K562 (cell line): ENCODE data around the gene SLC37A2. TPM values are rescaled to one million over a fixed set of nuclear protein-coding genes. Genes with fewer than 3 reads are reported as not detected.
"Not testable (repeated sequence)": the region's sequence is repeated elsewhere in the genome, so short reads cannot be mapped to it uniquely, and the experiment has no call there.

Source experiments
- ATAC-seq: fragments of 200-7000 bp; cut with Tn5 transposase; 3 replicates; pipeline ENCODE4 v1.9.1; 2020; ENCODE audit warnings: moderate library complexity
- BruUV-seq: library from RNA; stranded (reverse); fragments of 400-500 nt; replicated peaks from 2 replicates; lab custom pipeline; 2021; lab: Mats Ljungman, UMichigan
- CTCF ChIA-PET: fragments of 300-600 bp; formaldehyde crosslinking; extraction: SDS; loops from one replicate; lab custom pipeline; 2021; ENCODE audit warnings: low intra/inter-chr PET ratio; lab: Yijun Ruan, JAX
- POLR2A ChIA-PET: fragments of 300-600, 350-650 bp; sonication (Branson Sonifier 250); formaldehyde crosslinking; extraction: SDS; loops from one replicate; lab custom pipeline; 2021; ENCODE audit warnings: antibody characterized with exemption, inconsistent platforms; lab: Yijun Ruan, JAX
- DNase-seq, 4 experiments: peaks; one replicate each; pipeline versions ENCODE4 v3.0.0 to v3.0.0-alpha.2; 2011 to 2018; ENCODE audit warnings: low spot score in 3 of 4, mixed read lengths in 3 of 4; ENCODE audit errors: extremely low read depth in 1 of 4
- FAIRE-seq: peaks from 2 replicates; lab custom pipeline; 2011; peaks lifted over from hg19 to GRCh38; lab: Jason Lieb, UNC
- H2AFZ ChIP-seq: 2 replicates; pipeline ENCODE4 v1.6.0; 2011; ENCODE audit warnings: low read depth, low read length, control low read depth, inconsistent platforms
- H3K27ac ChIP-seq: fragments of 200-600 bp; 3 replicates; pipeline ENCODE4 v1.8.0; 2011; ENCODE audit warnings: low read depth, mild to moderate bottlenecking, control low read depth, inconsistent platforms, low read length, moderate library complexity, mixed read lengths; ENCODE audit errors: extremely low read depth
- H3K27me3 ChIP-seq, 2 experiments: fragments of 300-600 bp in 1 of 2; 2 replicates in 1 of 2; 3 replicates in 1 of 2; pipeline versions ENCODE4 v1.6.0 to v1.8.0; 2011; ENCODE audit warnings: inconsistent platforms in 2 of 2, low read length in 2 of 2, mild to moderate bottlenecking in 1 of 2, mixed read lengths in 1 of 2, moderate library complexity in 1 of 2; ENCODE audit not compliant: control insufficient read depth in 2 of 2, insufficient read depth in 2 of 2
- H3K36me3 ChIP-seq: fragments of 300-600 bp; 3 replicates; pipeline ENCODE4 v1.8.0; 2011; ENCODE audit warnings: mild to moderate bottlenecking, low read length, inconsistent platforms; ENCODE audit not compliant: control insufficient read depth, insufficient read depth
- H3K4me1 ChIP-seq, 2 experiments: fragments of 200-600 bp in 1 of 2; replicated peaks in 1 of 2; 2 replicates in 1 of 2; 3 replicates in 1 of 2; pipeline versions ENCODE4 v1.5.1 to v1.8.0; 2011; ENCODE audit warnings: inconsistent platforms in 2 of 2, low read length in 2 of 2, mild to moderate bottlenecking in 1 of 2, mixed read lengths in 1 of 2, moderate library complexity in 1 of 2; ENCODE audit not compliant: control insufficient read depth in 2 of 2, insufficient read depth in 2 of 2
- H3K4me2 ChIP-seq: 2 replicates; pipeline ENCODE4 v1.6.1; 2011; ENCODE audit warnings: low read length, control low read depth, inconsistent platforms, mixed read lengths; ENCODE audit not compliant: insufficient read depth
- H3K4me3 ChIP-seq: fragments of 200-600 bp; sonication (generic), shearing (Covaris generic); 2 replicates; pipeline ENCODE4 v1.5.1; 2016; ENCODE audit warnings: control low read depth, inconsistent platforms
- H3K79me2 ChIP-seq: fragments of 200-600 bp; 3 replicates; pipeline ENCODE4 v1.8.0; 2011; ENCODE audit warnings: low read length, inconsistent platforms; ENCODE audit not compliant: control insufficient read depth, insufficient read depth
- H3K9ac ChIP-seq, 2 experiments: 2 replicates each; pipeline versions ENCODE4 v1.6.0 to v1.6.1; 2011; ENCODE audit warnings: low read depth in 2 of 2, low read length in 2 of 2, control low read depth in 1 of 2, inconsistent platforms in 1 of 2, mild to moderate bottlenecking in 1 of 2, mixed read lengths in 1 of 2; ENCODE audit not compliant: insufficient read depth in 1 of 2
- H3K9me1 ChIP-seq: one replicate; pipeline ENCODE4 v1.6.0; 2011; ENCODE audit warnings: inconsistent platforms, mild to moderate bottlenecking, low read length, moderate library complexity; ENCODE audit not compliant: control insufficient read depth, insufficient read depth
- H3K9me3 ChIP-seq: replicated peaks from 2 replicates; pipeline ENCODE4 v1.5.1; 2011; ENCODE audit warnings: low read depth, low read length, inconsistent platforms; ENCODE audit not compliant: control insufficient read depth, insufficient read depth
- H4K20me1 ChIP-seq: replicated peaks from 2 replicates; pipeline ENCODE4 v1.6.1; 2011; ENCODE audit warnings: low read length, inconsistent platforms, mixed read lengths; ENCODE audit not compliant: control insufficient read depth, insufficient read depth
- KDM1A ChIP-seq, 2 experiments: fragments of 450-650 bp; IDR thresholded peaks; 2 replicates each; pipeline ENCODE4 v1.6.1; 2016; ENCODE audit warnings: mild to moderate bottlenecking in 2 of 2
- NFIC ChIP-seq: fragments of 450-650 bp; IDR thresholded peaks from 2 replicates; pipeline ENCODE4 v1.6.1; 2017; ENCODE audit warnings: mild to moderate bottlenecking, inconsistent platforms
- RBM25 ChIP-seq: fragments of 200-400 bp; formaldehyde crosslinking; IDR thresholded peaks from 2 replicates; pipeline ENCODE4 v1.6.1; 2018; ENCODE audit warnings: low read length, low read depth, moderate library complexity; ENCODE audit not compliant: severe bottlenecking
- ZNF146 ChIP-seq: IDR thresholded peaks from one replicate; pipeline ENCODE4 v1.6.1; 2018; ENCODE audit warnings: missing compliant biosample characterization; ENCODE audit not compliant: unreplicated experiment
- ZNF431 ChIP-seq: sonication (generic); formaldehyde crosslinking; IDR thresholded peaks from 2 replicates; pipeline ENCODE4 v1.8.0; 2022; ENCODE audit warnings: mild to moderate bottlenecking, missing genetic modification reagents
- WGBS: fragments of 100-300 bp; shearing (Covaris generic); methylation state at CpG from one replicate; pipeline ENCODE4 v1.1.6; 2016; ENCODE audit warnings: low coverage, mixed read lengths; ENCODE audit not compliant: insufficient coverage; ENCODE audit errors: missing lambda C conversion rate; 5-methylcytosine and 5-hydroxymethylcytosine counted together
- in situ Hi-C: fragments of 300-500 bp; cut with MboI; formaldehyde crosslinking; loops from 4 replicates; pipeline ENCODE4 v1.15.0; 2018; ENCODE audit warnings: inconsistent platforms, mixed read lengths
- intact Hi-C: fragments of 100-400 bp; cut with micrococcal nuclease; formaldehyde crosslinking; loops from 2 replicates; pipeline ENCODE4 v1.14.2; 2022
- polyA plus RNA-seq, 8 experiments: library from polyadenylated mRNA; depleted of rRNA in 4 of 8; stranded (reverse) in 5 of 8; unstranded in 3 of 8; fragments of >200 nt; fragmentation: Nextera tagmentation in 2 of 8; fragmentation: Illumina TruSeq in 1 of 8; extraction: Ambion mirVana in 2 of 8; extraction: Trizol in 1 of 8; gene quantifications; 2 replicates each; pipeline versions ENCODE4 v1.2.1 to v1.2.3, GENCODE V29; 2011 to 2014; ENCODE audit warnings: inconsistent platforms in 1 of 8, missing spikeins in 1 of 8
- total RNA-seq, 7 experiments: library from RNA; depleted of rRNA in 6 of 7; stranded (reverse); fragments of >200 nt in 6 of 7; fragmentation: Illumina TruSeq in 2 of 7; extraction: Trizol in 2 of 7; gene quantifications; 2 replicates each; pipeline versions ENCODE4 v1.2.1 to v1.2.3, GENCODE V29; 2011 to 2021; ENCODE audit warnings: low replicate concordance in 1 of 7

SLC37A2 gene
- total and polyA plus RNA-seq, 9 of the 15 experiments (the other 6 are each of a cell fraction or from before 2014, with no cell fraction given) = 0.01 to 1.2 (median 0.52) TPM

- ATAC-seq, in situ Hi-C loops, H3K9me1 ChIP-seq, H3K9me3 ChIP-seq, intact Hi-C loops, H3K9ac ChIP-seq, H3K4me3 ChIP-seq, H3K27me3 ChIP-seq, H3K4me2 ChIP-seq, CTCF ChIA-PET, H3K79me2 ChIP-seq, FAIRE-seq, H4K20me1 ChIP-seq, H2AFZ ChIP-seq, DNase-seq, H3K36me3 ChIP-seq, BruUV-seq, H3K27ac ChIP-seq: not testable (repeated sequence)
- H3K4me1 ChIP-seq = peaks cover 6 to 11% of the 10 kb centered on the region in 2 experiments; a peak in 3 of 5 replicates
- 100% methylated on average over 1 of the region's 2 CpGs for WGBS
- POLR2A ChIA-PET = interaction anchor here (0.5 kb wide), 1 partner anchor 10 kb away, joined by 3 read pairs; no protein-coding TSS in a partner anchor
- TF ChIP-seq ZNF146 (CRISPR knock-in tag) = peak; percentile 78
- peak; percentile 8 for TF ChIP-seq RBM25
Observed at GRCh38 chr11:125056111-125056510, 7.0 kb upstream of the SLC37A2 start.

DNA sequence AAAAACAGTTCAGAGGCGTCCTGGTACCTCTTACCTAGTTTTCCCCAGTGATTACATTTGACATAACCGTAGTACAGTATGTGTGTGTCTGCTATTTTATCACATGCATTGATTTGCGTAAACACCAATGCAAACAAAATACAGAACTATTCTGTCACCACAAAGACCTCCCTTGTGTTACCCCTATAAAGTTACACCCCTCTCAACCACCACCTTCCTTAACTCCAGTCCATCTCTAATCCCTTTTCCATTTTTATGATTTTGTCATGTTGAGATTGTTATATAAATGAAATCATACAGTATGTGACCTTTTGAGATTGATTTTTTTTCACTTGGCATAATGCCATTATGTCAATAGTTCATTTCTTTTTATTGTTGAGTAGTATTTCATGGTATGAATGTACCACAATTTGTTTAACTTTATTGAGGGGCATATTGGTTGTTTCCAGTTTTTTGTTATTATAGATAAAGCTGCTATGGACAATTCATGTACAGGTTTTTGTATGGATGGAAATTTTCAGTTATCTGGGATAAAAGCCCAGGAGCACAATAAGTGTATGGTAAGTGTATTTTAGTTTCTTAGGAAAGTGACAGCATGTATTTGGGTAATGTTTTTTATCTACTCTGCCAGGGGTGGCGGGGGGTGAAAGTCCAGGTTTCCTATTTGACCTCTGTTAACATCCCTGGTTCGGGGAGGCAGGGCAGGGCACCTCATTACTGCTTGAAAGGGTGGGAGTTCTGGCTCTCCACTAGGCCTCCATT is 6.0 kb upstream of the SLC37A2 start:
- Histone ChIP-seq H4K20me1 (no peaks in the 10 kb centered on the region), H3K4me2 (peak overlapping the region; percentile 32; the same call in 1 of the 2 replicates), H2AFZ (no peak overlapping the region), H3K4me3 (no peak overlapping the region), H3K27ac (no peak overlapping the region), H3K9me1 (no peaks in the 10 kb centered on the region), H3K79me2 (no peaks in the 10 kb centered on the region), H3K36me3 (no peaks in the 10 kb centered on the region), H3K9me3 (no peaks in the 10 kb centered on the region), H3K4me1 (peaks cover 6 to 11% of the 10 kb centered on the region in 2 experiments; a peak in 3 of 5 replicates), H3K9ac (peak overlapping the region in 1 of 2 experiments; percentile 4; a peak in 1 of 4 replicates), H3K27me3 (no peaks in the 10 kb centered on the region)
- DNase-seq (no peak), FAIRE-seq (no peak), ATAC-seq (no peak)
- BruUV-seq = no TSS peak
- WGBS = 57% methylated on average over 5 of the region's 5 CpGs
- ChIA-PET POLR2A (interaction anchor here (1.2 kb wide), 1 partner anchor 12 kb away, joined by 4 read pairs; no protein-coding TSS in a partner anchor), CTCF (interaction anchor here (0.6 kb wide), 1 partner anchor 34 kb away, joined by 3 read pairs; no protein-coding TSS in a partner anchor)
- TF ChIP-seq NFIC (peak; percentile 69), ZNF431 (CRISPR knock-in tag) (no peak), KDM1A (IDR thresholded peaks at IDR 0.05) (0 out of 4 replicates have a peak, but pooled peaks of 1 of the 2 experiments have one; percentile 16)
- in situ Hi-C loops = no loop called here
- intact Hi-C loops = no loop called here
